ENCODE data around the gene MAP1S.

Gene MAP1S

GRCh38 chr19:17687857-17688784 is 31.2 kb upstream of the MAP1S start, which contains the start of gene UNC13A:
UNC13A (minus strand) TSS chr19:17688354; CDS start chr19:17688199, 155 bp downstream.
- H3K9ac ChIP-seq (ENCODE audit: low read length): no peak within 1 kb of the TSS
- no peak within 1 kb of the TSS for H3K27ac ChIP-seq (ENCODE audit: low read length)
- H3K4me2 ChIP-seq (ENCODE audit: low read length): no peak within 1 kb of the TSS
- H3K9me3 ChIP-seq (ENCODE audit: insufficient read depth, low read length): no peaks in the 10 kb centered on the region
- H3K4me3 ChIP-seq (ENCODE audit: low read length): no peak within 1 kb of the TSS
- H3K36me3 ChIP-seq (replicated peaks; ENCODE audit: low read depth, low read length): no peaks in the 10 kb centered on the region
- H3K4me1 ChIP-seq (ENCODE audit: low read length): peaks cover 3% of the 10 kb centered on the region; the same call in 1 of the 2 replicates
- H4K20me1 ChIP-seq (ENCODE audit: insufficient read depth, low read length): no peaks in the 10 kb centered on the region
- H2AFZ ChIP-seq (ENCODE audit: low read depth, low read length): no peak within 1 kb of the TSS
- TF ChIP-seq CTCF (IDR thresholded peaks at IDR 0.05; ENCODE audit: low read depth, low read length) (no peak), EZH2phosphoT487 (IDR thresholded peaks at IDR 0.05; ENCODE audit: low read depth) (no peak)
- no peaks in the 10 kb centered on the region for H3K79me2 ChIP-seq (ENCODE audit: low read length)
- peaks cover 30% of the 10 kb centered on the region for H3K27me3 ChIP-seq (ENCODE audit: low read depth, low read length)

GRCh38 chr19:17688853-17689595 is 30.3 kb upstream of the MAP1S start:
- no peaks in the 10 kb centered on the region for H3K79me2 ChIP-seq (ENCODE audit: low read length)
- no peak overlapping the region for H3K4me3 ChIP-seq (ENCODE audit: low read length)
- no peak for TF ChIP-seq EZH2phosphoT487 (IDR thresholded peaks at IDR 0.05; ENCODE audit: low read depth)
- TF ChIP-seq CTCF (IDR thresholded peaks at IDR 0.05; ENCODE audit: low read depth, low read length): no peak
- H4K20me1 ChIP-seq (ENCODE audit: insufficient read depth, low read length): no peaks in the 10 kb centered on the region
- no peak overlapping the region for H3K27ac ChIP-seq (ENCODE audit: low read length)
- no peaks in the 10 kb centered on the region for H3K9me3 ChIP-seq (ENCODE audit: insufficient read depth, low read length)
- peaks cover 23% of the 10 kb centered on the region for H3K27me3 ChIP-seq (ENCODE audit: low read depth, low read length)
- peaks cover 3% of the 10 kb centered on the region; the same call in 1 of the 2 replicates for H3K4me1 ChIP-seq (ENCODE audit: low read length)
- H3K36me3 ChIP-seq (replicated peaks; ENCODE audit: low read depth, low read length): no peaks in the 10 kb centered on the region
- no peak overlapping the region for H2AFZ ChIP-seq (ENCODE audit: low read depth, low read length)
- H3K4me2 ChIP-seq (ENCODE audit: low read length): no peak overlapping the region
- no peak overlapping the region for H3K9ac ChIP-seq (ENCODE audit: low read length)

GRCh38 chr19:17692566-17692965 is 26.7 kb upstream of the MAP1S start:
- peaks cover 18% of the 10 kb centered on the region; the same call in 1 of the 2 replicates for H3K27me3 ChIP-seq (ENCODE audit: low read depth, low read length)
- H3K27ac ChIP-seq (ENCODE audit: low read length): no peak overlapping the region
- H3K9me3 ChIP-seq (ENCODE audit: insufficient read depth, low read length): no peaks in the 10 kb centered on the region
- H4K20me1 ChIP-seq (ENCODE audit: insufficient read depth, low read length): no peaks in the 10 kb centered on the region
- TF ChIP-seq EZH2phosphoT487 (IDR thresholded peaks at IDR 0.05; ENCODE audit: low read depth) (no peak), CTCF (IDR thresholded peaks at IDR 0.05; ENCODE audit: low read depth, low read length) (no peak)
- H3K9ac ChIP-seq (ENCODE audit: low read length): no peak overlapping the region
- no peaks in the 10 kb centered on the region for H3K79me2 ChIP-seq (ENCODE audit: low read length)
- no peak overlapping the region for H3K4me3 ChIP-seq (ENCODE audit: low read length)
- no peaks in the 10 kb centered on the region for H3K4me1 ChIP-seq (ENCODE audit: low read length)
- no peak overlapping the region for H2AFZ ChIP-seq (ENCODE audit: low read depth, low read length)
- H3K36me3 ChIP-seq (replicated peaks; ENCODE audit: low read depth, low read length): no peaks in the 10 kb centered on the region
- H3K4me2 ChIP-seq (ENCODE audit: low read length): no peak overlapping the region

DNA sequence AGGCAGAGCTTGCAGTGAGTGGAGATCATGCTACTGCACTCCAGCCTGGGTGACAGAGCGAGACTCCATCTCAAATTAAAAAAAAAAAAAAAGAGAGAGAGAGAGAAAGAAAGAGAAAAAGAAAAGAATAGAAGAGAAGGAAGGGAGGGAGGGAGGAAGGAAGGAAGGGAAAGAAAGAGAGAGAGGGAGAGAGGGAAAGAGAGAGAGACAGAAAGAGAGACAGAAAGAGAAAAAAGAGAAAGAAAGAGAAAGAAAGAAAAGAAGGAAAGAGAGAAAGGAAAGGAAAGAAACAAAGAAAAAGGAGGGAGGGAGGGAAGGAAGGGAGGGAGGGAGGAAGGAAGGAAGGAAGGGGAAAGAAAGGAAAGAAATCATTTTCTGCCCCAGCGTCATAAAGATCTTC is 24.1 kb upstream of the MAP1S start:
- Histone ChIP-seq H3K9ac (ENCODE audit: low read length) (no peak overlapping the region), H3K27ac (ENCODE audit: low read length) (no peak overlapping the region), H3K9me3 (ENCODE audit: insufficient read depth, low read length) (no peaks in the 10 kb centered on the region), H3K4me3 (ENCODE audit: low read length) (no peak overlapping the region), H3K79me2 (ENCODE audit: low read length) (no peaks in the 10 kb centered on the region), H3K4me1 (ENCODE audit: low read length) (no peaks in the 10 kb centered on the region), H2AFZ (ENCODE audit: low read depth, low read length) (no peak overlapping the region), H3K36me3 (replicated peaks; ENCODE audit: low read depth, low read length) (no peaks in the 10 kb centered on the region), H3K27me3 (ENCODE audit: low read depth, low read length) (peaks cover 33% of the 10 kb centered on the region), H3K4me2 (ENCODE audit: low read length) (no peak overlapping the region), H4K20me1 (ENCODE audit: insufficient read depth, low read length) (no peaks in the 10 kb centered on the region)
- no peak for TF ChIP-seq CTCF (IDR thresholded peaks at IDR 0.05; ENCODE audit: low read depth, low read length)
- TF ChIP-seq EZH2phosphoT487 (IDR thresholded peaks at IDR 0.05; ENCODE audit: low read depth): no peak
